ENCODE results near the gene CTNND1.

The CTNND1 gene

DNA sequence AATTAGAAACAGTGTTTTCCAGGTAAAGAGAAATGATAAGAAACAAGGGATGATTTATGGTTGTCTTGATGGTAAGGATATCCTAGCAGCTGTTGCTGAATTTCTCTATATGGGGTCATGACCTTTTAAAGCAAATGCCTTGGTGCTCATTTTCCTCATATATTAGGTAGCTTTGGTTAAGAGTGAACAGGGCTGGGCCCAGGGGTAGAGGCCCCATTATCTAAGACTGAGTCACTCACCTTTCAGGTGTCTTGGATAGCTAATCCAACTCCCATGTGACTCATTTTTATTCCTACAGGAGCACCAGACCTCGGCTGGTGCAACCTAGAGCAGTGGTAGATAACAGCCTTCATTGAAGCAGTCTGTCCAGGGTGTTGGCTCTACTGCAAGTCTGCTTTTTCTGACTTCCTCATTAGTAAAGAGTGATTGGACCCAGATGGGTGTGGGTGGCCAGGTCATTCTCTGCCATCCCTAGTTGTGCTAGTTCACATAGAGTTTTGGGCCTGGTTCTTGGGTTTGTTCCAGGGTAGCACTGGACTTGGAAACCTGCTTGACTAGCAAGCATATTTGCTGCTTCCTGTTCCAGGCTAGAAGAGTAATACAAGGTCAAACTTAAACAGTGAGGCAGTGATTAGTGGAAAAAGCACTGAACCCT lies 37.4 kb downstream of the CTNND1 start:
- no peak for DNase-seq (ENCODE audit: extremely low spot score)
- POLR2A ChIA-PET = interaction anchor here (0.9 to 1.2 kb wide), 2 partner anchors 37 to 57 kb away, joined by 3 to 5 read pairs; partner anchors contain the start of genes CTNND1 and SELENOH
- TF ChIP-seq FOXM1 (IDR thresholded peaks at IDR 0.05; ENCODE audit: borderline replicate concordance) (no peak), ZNF384 (IDR thresholded peaks at IDR 0.05) (no peak), ARNT (IDR thresholded peaks at IDR 0.05) (no peak)
- CTCF ChIA-PET = interaction anchor here (3.7 kb wide), 1 partner anchor 47 kb away, joined by 33 read pairs; the partner anchor contains the start of gene BTBD18

- TF ChIP-seq BHLHE40 (IDR thresholded peaks at IDR 0.05; ENCODE audit: borderline replicate concordance) (no peak), ZNF384 (IDR thresholded peaks at IDR 0.05) (no peak), CTBP1 (IDR thresholded peaks at IDR 0.05; ENCODE audit: borderline replicate concordance) (no peak), ELF4 (IDR thresholded peaks at IDR 0.05) (no peak), SP1 (IDR thresholded peaks at IDR 0.05) (no peak), HDGF (IDR thresholded peaks at IDR 0.05; ENCODE audit: borderline replicate concordance) (no peak), LEF1 (IDR thresholded peaks at IDR 0.05; ENCODE audit: borderline replicate concordance) (no peak), PKNOX1 (IDR thresholded peaks at IDR 0.05) (no peak), TARDBP (IDR thresholded peaks at IDR 0.05) (no peak), NFRKB (IDR thresholded peaks at IDR 0.05) (no peak)
- POLR2A ChIA-PET = interaction anchor here (0.6 to 1.1 kb wide), 5 partner anchors 37 to 89 kb away, joined by 3 to 12 read pairs (median 3); partner anchors contain the start of genes BTBD18, CTNND1, MED19 and SELENOH
- CTCF ChIA-PET = interaction anchor here (0.6 to 3.7 kb wide), 21 partner anchors 8 to 778 kb away, joined by 3 to 33 read pairs (median 4); partner anchors contain the start of genes BTBD18, CTNND1, SELENOH and ZFP91
- peak; percentile 65 for DNase-seq (ENCODE audit: extremely low spot score)
Observed at GRCh38 chr11:57800444-57801182, 39.0 kb downstream of the CTNND1 start.

- DNase-seq (ENCODE audit: extremely low spot score) = no peak
- TF ChIP-seq LEF1 (IDR thresholded peaks at IDR 0.05; ENCODE audit: borderline replicate concordance) = no peak
- no peak for TF ChIP-seq PKNOX1 (IDR thresholded peaks at IDR 0.05)
- TF ChIP-seq HDGF (IDR thresholded peaks at IDR 0.05; ENCODE audit: borderline replicate concordance) = no peak
- TF ChIP-seq ARNT (IDR thresholded peaks at IDR 0.05) = no peak
- TF ChIP-seq TARDBP (IDR thresholded peaks at IDR 0.05) = no peak
- TF ChIP-seq FOXA1 (IDR thresholded peaks at IDR 0.05) = no peak
- TF ChIP-seq SP1 (IDR thresholded peaks at IDR 0.05) = no peak
- TF ChIP-seq SUZ12 (IDR thresholded peaks at IDR 0.05) = no peak
- TF ChIP-seq CTBP1 (IDR thresholded peaks at IDR 0.05; ENCODE audit: borderline replicate concordance) = no peak
- TF ChIP-seq FOXM1 (IDR thresholded peaks at IDR 0.05; ENCODE audit: borderline replicate concordance) = no peak
- TF ChIP-seq ZNF384 (IDR thresholded peaks at IDR 0.05) = no peak
- no peak for TF ChIP-seq BHLHE40 (IDR thresholded peaks at IDR 0.05; ENCODE audit: borderline replicate concordance)
- TF ChIP-seq ELF4 (IDR thresholded peaks at IDR 0.05) = no peak
- TF ChIP-seq NFRKB (IDR thresholded peaks at IDR 0.05) = no peak
- TF ChIP-seq FOXK2 (IDR thresholded peaks at IDR 0.05) = no peak
- TF ChIP-seq L3MBTL2 (conservative IDR thresholded peaks at IDR 0.05) = no peak
- CTCF ChIA-PET = interaction anchor here (0.7 to 3.7 kb wide), 10 partner anchors 9 to 98 kb away, joined by 3 to 33 read pairs (median 7); partner anchors contain the start of genes BTBD18, CTNND1 and SELENOH
- POLR2A ChIA-PET = interaction anchor here (0.6 to 1.1 kb wide), 6 partner anchors 38 to 89 kb away, joined by 3 to 12 read pairs (median 3); partner anchors contain the start of genes BTBD18, CTNND1, MED19 and SELENOH
Observed at GRCh38 chr11:57801183-57801485, 39.5 kb downstream of the CTNND1 start.

GRCh38 chr11:57802411-57802810 lies 40.8 kb downstream of the CTNND1 start:
- no peak for DNase-seq (ENCODE audit: extremely low spot score)
- TF ChIP-seq ELF4 (IDR thresholded peaks at IDR 0.05) (no peak), FOXM1 (IDR thresholded peaks at IDR 0.05; ENCODE audit: borderline replicate concordance) (no peak), NFRKB (IDR thresholded peaks at IDR 0.05) (no peak), SP1 (IDR thresholded peaks at IDR 0.05) (no peak), BHLHE40 (IDR thresholded peaks at IDR 0.05; ENCODE audit: borderline replicate concordance) (no peak), LEF1 (IDR thresholded peaks at IDR 0.05; ENCODE audit: borderline replicate concordance) (no peak), TARDBP (IDR thresholded peaks at IDR 0.05) (no peak), PKNOX1 (IDR thresholded peaks at IDR 0.05) (no peak), SUZ12 (IDR thresholded peaks at IDR 0.05) (no peak), ZNF384 (IDR thresholded peaks at IDR 0.05) (no peak), L3MBTL2 (conservative IDR thresholded peaks at IDR 0.05) (no peak)
- CTCF ChIA-PET = interaction anchor here (3.7 kb wide), 1 partner anchor 51 kb away, joined by 33 read pairs; the partner anchor contains the start of gene BTBD18
- POLR2A ChIA-PET = no interaction called here

DNA sequence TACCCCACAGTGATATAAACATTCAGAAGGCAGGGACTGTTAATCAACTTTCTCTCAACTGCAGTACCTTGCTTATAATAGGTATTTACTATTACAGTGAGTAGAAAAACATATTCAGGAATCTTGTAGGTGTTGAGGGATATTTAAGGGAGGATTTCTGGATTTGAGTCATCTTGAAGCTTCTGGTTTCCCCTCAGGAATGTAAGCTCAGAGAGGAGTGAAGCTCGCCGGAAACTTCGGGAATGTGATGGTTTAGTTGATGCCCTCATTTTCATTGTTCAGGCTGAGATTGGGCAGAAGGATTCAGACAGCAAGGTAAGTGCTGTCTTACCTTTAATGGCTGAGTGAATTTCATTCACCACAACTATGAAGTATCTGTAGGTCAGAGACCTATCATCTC lies 42.9 kb downstream of the CTNND1 start:
- no peak for DNase-seq (ENCODE audit: extremely low spot score)
- ChIA-PET POLR2A (no interaction called here), CTCF (no interaction called here)
- TF ChIP-seq FOXA1 (IDR thresholded peaks at IDR 0.05) = no peak
- no peak for TF ChIP-seq ARNT (IDR thresholded peaks at IDR 0.05)
- no peak for TF ChIP-seq HDGF (IDR thresholded peaks at IDR 0.05; ENCODE audit: borderline replicate concordance)
- TF ChIP-seq ZNF384 (IDR thresholded peaks at IDR 0.05) = no peak
- no peak for TF ChIP-seq SUZ12 (IDR thresholded peaks at IDR 0.05)
- TF ChIP-seq LEF1 (IDR thresholded peaks at IDR 0.05; ENCODE audit: borderline replicate concordance) = no peak
- no peak for TF ChIP-seq PKNOX1 (IDR thresholded peaks at IDR 0.05)
- TF ChIP-seq FOXM1 (IDR thresholded peaks at IDR 0.05; ENCODE audit: borderline replicate concordance) = no peak
- TF ChIP-seq ELF4 (IDR thresholded peaks at IDR 0.05) = no peak
- TF ChIP-seq TARDBP (IDR thresholded peaks at IDR 0.05) = no peak
- TF ChIP-seq BHLHE40 (IDR thresholded peaks at IDR 0.05; ENCODE audit: borderline replicate concordance) = no peak
- no peak for TF ChIP-seq CTBP1 (IDR thresholded peaks at IDR 0.05; ENCODE audit: borderline replicate concordance)
- TF ChIP-seq SP1 (IDR thresholded peaks at IDR 0.05) = no peak
- TF ChIP-seq NFRKB (IDR thresholded peaks at IDR 0.05) = no peak
